Non-pigmented ciliary epithelial cell (primary cell): ENCODE results near the gene ANKMY1.

ENCODE experiments used
- DNase-seq: peaks from one replicate; pipeline ENCODE4 v3.0.0-alpha.2; 2010; ENCODE audit warnings: low read depth

ANKMY1 gene

DNA sequence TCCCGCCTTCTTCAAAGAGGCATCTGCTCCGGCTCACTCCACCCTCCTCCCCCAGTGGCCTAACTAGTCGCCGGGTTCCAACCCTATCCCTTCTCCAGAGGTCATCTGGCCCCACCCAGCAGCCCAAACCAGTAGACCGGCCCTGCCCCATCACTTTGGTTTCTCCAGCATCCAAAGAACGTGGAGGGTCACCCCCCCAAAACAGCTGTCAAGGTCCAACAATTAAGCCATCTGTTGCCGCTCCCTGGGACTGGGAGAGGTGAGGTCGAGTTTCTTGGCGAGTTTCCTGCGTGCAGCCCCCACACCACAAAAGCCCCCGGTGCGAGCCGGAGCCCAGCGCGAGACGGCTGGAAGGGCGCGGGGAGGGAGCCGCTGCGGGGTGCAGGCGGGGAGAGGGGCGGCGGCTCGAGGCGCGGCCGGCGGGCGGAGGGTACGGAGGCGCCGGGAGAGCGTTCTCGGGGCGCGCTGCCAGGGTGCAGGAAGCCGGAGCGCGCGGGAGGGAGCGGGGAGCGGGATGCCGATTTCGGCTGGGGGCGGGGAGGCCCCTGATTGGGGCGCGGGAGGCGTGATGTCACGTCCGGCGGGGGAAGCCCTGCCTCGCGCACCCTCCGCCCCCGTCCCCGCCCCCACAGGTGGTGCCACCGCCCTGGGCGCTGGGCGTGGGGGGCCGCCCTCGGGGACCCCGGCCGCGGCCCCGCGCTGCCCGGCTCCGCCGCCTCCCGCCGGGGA is 122.9 kb downstream of the ANKMY1 start:
- DNase-seq = no peak

DNA sequence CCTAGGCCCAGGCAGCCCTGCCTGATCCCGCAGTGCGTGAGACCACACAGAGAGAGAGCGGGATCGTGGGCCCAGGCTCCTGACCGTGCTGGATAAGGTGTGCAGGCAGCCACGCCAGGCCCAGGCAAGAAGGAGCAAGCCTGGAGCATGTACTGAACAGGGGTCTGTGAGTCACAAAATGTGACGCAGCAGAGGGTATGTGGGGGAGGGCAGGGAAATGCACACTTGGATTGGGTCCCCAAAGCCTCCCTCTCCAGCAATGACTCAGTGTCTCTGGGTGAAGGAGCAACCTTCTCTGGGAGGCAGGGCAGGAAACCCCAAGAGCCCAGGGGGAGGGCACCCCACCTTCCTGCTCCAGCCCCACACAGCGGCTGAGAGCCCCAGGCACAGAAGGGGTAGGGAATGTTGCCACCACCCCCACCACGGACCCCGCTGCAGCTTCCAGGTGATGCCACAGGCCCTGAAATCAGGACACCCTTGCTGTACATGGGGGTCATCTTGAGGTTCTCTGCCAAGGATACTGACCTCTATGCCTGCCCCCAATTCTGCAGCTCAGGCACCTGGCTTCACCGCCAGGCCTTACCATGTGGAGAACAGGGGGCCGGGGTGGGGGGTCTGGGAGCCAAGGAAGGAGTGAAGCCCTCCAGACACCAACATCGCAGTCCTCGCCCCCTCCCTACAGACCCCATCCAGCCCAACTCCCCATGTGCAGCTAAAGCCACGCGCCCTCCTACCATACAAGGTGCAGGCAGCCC is 123.6 kb downstream of the ANKMY1 start:
- DNase-seq = peak; percentile 89

DNA sequence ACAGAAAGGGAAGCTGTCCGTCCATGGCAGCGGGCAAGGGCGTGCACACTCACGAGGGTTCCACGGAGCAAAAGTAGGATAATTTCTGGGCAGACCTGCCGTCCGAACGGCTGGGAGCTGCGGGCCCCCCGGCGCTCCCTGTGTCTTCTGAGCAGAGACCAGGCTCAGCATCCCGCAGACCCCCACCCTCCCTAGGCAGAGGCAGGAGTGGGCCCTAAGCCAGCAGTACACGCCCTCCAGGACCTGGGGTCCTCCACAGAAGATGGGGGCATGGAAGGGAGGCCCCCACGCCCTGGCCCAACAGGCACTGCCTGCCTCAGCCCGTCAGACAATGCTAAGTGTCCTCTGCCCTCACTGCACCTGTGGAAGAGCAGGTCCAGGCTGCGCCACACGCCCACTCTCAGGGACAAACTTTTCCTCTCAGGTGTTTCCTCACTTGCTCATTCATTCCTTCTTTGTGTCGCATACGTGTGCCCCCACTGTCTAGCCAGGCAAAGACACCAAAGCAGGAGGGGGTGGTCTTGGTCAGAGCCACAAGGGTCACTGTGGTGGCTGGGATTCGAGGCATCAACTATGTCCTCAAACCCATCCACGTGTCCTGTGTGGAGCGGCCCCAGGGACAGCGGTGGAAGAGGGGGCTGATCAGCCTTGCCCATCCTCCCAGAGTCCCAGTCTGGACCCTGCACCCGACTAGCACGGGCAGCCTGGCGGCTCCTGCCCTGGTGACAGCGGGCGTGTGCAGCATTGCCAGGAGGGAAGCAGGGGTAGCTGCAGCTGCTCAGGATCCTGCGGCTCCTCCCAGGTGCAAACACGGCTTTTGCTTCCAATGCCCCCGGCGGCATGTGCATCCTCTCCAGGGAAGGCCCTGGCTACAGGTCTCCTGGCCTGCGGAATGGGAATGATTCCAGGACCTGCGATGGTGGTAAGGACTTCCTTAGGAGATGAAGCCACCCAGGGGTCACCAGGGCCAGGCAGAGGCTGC is 124.7 kb downstream of the ANKMY1 start:
- no peak for DNase-seq

DNA sequence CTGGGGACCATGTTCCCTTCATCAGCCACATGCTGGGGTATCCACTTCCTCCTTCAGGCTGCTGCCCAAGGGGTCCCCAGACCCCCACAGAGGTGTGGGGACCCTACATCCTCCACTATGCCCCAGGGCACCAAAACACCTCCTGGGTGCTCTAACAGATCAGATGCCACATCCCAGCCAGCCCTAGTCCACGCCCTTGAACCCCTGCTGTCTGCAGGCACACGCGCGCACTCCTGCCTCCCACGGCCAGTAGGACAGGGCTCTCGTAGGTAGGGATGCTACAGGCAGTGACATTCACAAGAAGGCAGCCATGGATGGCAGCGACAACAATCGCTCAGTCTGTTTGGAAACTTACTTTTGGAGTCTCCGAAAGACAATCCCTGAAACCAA is 125.4 kb downstream of the ANKMY1 start:
- no peak for DNase-seq

DNA sequence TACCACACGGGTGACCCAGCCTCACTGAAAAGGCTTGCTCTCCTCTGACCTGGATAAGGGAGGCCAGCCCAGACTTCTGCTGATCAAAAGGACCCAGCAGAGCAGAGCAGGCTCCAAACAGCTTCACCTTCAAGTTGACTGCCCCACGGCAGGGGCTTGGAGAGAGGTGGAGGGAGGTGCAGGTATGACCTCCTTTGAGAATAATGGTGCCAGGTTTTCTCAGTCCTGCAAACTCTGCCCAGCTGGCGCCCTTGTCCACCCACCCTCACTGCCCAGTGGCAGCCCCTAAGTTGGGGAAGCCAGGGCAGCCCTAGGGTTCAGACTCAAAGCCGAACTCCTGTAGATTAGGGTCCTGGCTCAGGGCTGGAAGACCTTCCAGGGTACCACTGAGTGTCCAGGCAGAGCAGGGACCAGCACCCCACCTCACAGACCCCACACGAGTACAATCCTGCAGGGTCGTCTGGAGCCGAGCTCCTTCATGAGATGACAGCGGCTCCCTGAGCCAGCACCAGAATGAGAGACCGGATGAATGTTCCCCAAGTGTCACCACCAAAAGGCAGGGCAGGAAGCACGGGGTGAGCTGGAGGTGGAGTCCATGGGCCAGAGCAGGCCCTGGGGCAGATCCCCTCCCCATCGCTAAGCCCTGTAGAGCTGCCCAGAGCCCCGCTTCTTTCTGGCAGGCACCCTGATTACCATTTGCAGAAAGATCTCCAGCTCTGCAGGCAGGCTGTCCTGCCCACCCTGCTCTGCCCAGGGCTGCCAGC is 125.9 kb downstream of the ANKMY1 start:
- no peak for DNase-seq

DNA sequence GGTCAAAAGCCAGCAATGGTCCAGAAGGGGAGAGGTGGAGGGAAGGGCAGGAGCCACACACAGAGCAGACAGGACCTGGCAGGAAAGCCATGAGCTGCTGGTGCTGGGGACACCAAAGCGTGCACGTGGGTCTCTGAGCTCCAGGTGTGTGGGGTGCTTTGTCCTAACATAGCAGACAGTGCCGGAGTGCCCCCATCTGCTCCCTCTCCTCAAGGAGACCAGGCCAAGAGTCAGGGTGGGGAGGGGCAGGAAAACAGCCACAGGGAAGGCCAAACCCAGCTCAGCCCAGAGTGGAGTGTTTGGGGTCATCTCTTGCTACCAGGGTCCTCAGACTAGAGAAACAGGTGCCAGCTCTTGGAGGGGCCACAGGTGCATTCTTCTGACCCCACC is 126.5 kb downstream of the ANKMY1 start:
- no peak for DNase-seq

DNA sequence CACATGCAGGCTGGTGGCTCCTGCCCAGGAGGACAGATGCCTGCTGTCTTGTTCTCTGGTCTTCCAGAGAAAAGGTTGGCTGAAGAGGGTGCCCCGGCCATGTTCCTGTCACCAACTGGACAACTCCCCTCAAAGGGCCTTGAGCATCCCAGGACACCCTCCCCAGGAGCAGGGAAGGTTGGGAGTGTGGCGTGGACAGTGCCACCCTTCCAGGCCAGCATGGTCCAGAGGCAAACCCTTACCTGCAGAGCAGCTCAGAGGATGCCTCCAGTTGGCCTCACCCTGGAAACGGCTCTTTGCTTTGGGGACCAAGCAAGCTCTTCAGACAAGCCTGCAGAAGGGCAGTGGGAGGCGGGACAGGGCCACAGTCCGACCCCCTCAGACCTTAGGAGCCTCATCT is 127.2 kb downstream of the ANKMY1 start:
- DNase-seq = no peak

DNA sequence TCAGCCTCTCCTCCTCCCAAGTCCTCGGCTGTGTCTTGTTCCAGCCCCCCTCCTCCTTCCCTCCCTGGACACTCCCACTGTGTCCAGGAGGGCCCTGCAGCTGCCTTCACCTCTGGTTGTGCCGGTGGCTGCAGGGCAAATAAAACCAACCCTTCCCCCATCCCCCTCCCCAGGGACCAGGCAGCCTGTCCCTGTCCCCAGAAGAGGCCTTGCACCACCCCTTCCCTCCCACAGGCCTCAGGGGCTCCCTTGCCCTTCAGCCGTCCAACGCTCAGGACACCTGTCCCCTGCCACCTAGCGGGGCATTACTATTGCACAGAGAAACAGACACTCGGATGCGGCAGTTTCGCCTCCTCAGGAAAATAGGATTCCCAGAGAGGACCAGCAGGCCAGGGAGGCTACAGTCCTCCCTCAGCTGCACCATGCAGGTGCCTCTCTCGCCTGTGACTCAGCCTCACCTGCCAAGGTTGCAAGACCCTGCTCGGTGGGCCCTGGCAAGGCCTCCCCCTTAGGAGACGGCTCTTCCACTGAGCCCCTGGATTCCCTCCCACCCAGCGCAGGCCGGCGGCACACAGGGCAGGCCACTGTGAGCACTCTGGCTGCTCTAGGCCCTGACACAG is 127.8 kb downstream of the ANKMY1 start:
- DNase-seq = no peak
